GM12892 (cell line): ENCODE measurements around the gene UBFD1.
"Not testable (repeated sequence)": the region's sequence is repeated elsewhere in the genome, so short reads cannot be mapped to it uniquely, and the experiment has no call there.

Experiments used
- DNase-seq: peaks from one replicate; pipeline ENCODE4 v3.0.0; 2011; ENCODE audit not compliant: insufficient read length
- FAIRE-seq: peaks from 2 replicates; lab custom pipeline; 2011; peaks lifted over from hg19 to GRCh38; lab: Jason Lieb, UNC
- POLR2A ChIP-seq: IDR thresholded peaks from 2 replicates; pipeline ENCODE4 v1.6.1; 2011; ENCODE audit warnings: low read depth, low read length, control low read depth
- POLR2AphosphoS5 ChIP-seq: IDR thresholded peaks from 2 replicates; pipeline ENCODE4 v1.6.1; 2011; ENCODE audit warnings: low read depth, low read length, control low read depth
- TAF1 ChIP-seq: IDR thresholded peaks from 2 replicates; pipeline ENCODE4 v1.6.1; 2011; ENCODE audit warnings: low read depth, mild to moderate bottlenecking, control low read depth, low read length, borderline replicate concordance

The UBFD1 gene

DNA sequence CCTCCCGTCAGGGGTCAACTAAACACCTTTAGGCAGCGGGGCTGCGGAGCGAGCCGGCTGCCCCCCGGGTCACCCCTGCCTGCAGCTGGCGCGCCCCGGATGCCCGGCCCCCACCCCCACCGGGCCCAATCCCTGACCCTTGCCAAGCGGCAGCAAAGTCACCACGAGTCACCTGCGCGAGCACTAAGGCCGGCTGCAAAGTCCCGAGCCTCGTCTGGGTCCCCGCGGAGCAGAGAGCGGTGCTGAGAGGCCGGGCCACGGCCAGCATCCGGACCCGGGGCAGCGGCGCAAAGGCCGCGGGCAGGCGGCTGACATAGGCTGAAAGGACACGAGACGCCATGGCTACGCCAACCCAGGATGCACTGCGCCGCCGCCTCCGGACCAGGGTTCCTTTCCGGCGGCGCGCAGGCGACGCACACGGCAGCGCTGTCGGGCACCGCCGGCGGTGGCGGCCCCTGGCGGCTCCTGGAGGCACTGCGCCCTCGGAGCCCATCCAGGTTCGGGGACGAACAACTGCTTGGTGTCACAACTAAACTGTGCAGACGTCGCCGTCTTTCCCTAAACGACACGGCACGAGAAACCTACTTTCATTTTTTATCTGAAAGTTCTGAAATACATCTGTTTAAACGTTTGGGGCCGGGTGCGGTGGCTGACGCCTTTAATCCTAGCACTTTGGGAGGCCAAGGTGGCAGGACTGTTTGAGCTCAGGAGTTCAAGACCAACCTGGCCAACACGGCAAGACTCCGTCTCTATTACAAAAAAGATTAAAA, 38.6 kb downstream of the UBFD1 start, which contains the start of gene NDUFAB1:
NDUFAB1 (minus strand) TSS at position 366 of the 770 bp plus-strand sequence; CDS start at position 340, 26 bp downstream.
- FAIRE-seq: peak; percentile 90
- peak; percentile 87 for DNase-seq
- peak; percentile 55; the same call in 1 of the 2 replicates for TF ChIP-seq TAF1
- TF ChIP-seq POLR2A: peak; percentile 90
- TF ChIP-seq POLR2AphosphoS5: peak; percentile 79

DNA sequence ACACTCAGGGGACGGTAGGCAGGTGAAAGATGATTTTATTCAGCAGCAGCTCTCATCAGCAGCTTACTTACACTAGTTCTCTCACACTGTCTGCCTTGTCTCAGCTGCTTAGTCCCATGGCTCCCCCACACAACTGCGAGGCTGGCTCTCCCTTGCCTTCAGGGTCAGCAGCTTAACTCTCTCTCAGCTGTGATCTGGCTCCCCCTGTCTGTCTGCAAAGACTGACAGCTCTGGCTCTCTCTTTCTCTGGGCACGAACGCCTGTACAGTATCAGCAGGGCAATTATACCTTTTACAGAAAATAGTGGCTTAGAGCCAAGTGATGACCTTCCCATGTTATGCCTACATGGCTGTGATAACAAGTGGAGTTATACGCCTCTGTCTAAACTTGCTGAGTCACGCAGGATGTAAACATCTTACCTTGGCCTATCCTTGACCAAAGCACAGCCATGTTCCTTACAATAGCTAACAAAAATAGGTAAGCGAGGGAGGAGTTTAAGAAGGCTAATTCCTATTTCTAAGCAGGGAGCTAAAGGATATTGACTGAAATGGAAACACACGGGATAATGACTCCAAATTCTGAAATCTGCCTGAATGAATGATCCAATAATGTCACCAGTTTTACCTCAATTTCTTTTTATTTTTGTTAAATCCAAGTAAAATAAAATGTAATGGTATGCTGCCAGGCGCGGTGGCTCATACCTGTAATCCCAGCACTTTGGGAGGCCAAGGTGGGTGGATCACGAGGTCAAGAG, 39.7 kb downstream of the UBFD1 start:
- DNase-seq (no peak), FAIRE-seq (peak; percentile 14)
- TF ChIP-seq POLR2A (no peak), POLR2AphosphoS5 (no peak)

DNA sequence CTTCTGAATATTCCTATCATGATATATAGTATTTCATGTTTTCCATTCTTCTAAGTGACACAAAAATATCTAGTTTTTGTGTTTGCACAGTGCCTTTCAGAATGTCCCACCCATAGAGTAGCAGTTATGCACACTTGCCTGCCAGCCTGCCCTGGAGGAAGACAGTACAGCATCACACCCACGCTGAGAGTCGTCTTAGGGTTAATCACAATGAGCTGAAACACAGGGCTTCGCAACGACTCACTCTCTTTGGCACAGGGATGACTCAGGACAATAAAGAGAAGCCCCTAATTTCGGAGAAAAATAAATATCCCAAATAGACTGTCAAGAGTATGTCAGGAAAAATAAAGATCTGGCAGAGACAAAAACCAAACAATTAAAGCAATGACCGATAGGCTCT, 50.2 kb downstream of the UBFD1 start:
- no peak for TF ChIP-seq TAF1
- TF ChIP-seq POLR2AphosphoS5: no peak
- no peak for TF ChIP-seq POLR2A
- FAIRE-seq: no peak
- no peak for DNase-seq

DNA sequence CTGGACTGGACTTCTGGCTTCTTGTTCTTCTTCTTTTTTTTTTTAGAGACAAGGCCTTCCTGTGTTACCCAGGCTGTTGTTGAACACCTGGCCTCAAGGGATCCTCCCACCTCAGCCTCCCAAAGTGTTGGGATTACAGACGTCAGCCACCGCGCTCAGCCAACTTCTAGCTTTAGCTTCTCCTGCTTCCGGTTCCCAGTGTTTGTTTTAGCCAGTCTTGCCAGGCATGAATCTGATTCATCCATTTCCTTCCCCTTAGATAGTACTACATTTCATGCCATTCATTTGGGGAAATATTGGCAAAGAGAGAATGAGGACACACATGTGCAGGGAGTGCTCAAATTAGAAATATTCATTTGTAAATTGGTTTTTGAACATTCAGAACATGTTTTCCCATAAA, 50.7 kb downstream of the UBFD1 start:
- TF ChIP-seq POLR2AphosphoS5: no peak
- DNase-seq (no peak), FAIRE-seq (no peak)

DNA sequence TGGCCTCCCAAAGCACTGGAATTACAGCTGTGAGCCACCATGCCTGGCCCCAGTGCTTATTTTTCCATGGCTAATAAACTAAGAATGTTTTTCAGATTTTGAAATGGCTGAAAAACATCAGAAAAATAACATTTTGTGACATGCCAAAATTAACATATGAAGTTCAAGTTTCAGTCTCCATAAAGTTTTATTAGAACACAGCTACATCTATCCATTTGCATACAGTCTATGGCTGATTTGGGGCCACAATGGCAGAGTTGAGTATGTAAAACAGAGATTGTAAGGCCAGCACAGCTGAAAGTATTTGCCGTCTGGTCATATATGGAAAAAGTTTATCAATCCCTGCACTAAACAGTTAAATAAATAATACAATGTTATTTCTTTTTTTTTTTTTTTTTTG, 52.4 kb downstream of the UBFD1 start:
- FAIRE-seq: no peak

DNA sequence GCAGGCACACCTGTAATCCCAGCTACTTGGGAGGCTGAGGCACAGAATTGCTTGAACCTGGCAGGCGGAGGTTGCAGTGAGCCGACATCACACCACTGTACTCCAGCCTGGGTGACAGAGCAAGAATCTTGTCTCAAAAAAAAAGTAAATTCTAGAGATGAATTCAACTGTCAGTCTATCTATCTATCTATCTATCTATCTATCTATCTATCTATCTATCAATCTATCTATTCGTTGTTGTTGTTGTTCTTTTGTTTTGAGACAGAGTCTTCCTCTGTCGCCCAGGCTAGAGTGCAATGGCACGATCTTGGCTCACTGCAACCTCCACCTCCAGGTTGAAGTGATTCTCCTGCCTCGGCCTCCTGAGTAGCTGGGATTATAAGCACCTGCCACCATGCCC, 53.4 kb downstream of the UBFD1 start:
- not testable (repeated sequence) for DNase-seq, FAIRE-seq

More for the DNA sequence above, 52.4 kb downstream of the UBFD1 start:
- no peak for DNase-seq
- TF ChIP-seq POLR2A (no peak), TAF1 (no peak), POLR2AphosphoS5 (no peak)

DNA sequence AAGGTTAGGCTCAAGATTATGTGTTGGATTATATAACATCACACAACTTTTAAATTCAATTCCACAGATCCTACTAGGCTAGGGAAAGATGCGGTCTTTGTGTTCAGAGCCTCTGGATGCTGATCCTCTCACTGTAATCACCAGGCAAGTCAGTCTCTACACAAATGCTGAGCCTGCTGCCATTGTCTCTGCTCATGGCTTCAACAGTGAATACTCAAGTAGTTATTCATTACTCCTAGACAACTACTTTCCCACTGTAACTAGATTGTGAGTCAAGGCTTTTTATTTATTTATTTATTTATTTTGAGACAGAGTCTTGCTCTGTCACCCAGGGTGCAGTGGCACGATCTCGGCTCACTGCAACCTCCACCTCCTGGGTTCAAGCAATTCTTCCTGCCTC, 54.4 kb downstream of the UBFD1 start:
- DNase-seq (no peak), FAIRE-seq (no peak)
- no peak for TF ChIP-seq TAF1
- TF ChIP-seq POLR2A: no peak
- no peak for TF ChIP-seq POLR2AphosphoS5

DNA sequence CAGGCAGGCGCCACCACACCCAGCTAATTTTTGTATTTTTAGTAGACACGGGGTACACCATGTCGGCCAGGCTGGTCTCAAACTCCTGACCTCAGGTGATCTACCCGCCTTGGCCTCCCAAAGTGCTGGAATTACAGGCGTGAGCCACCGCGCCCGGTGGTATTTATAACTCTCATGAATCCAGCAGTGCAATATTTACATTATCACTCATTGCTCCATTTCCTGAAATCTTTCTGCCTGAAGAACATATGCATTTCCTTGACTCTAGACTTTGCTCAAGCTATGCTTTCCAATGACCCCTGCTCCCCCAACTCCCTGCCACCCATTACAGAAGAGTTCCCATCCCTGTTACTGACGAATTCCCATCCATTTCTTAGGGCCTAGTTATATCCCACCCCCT, 58.3 kb downstream of the UBFD1 start:
- no peak for FAIRE-seq
- TF ChIP-seq POLR2AphosphoS5: no peak
- no peak for TF ChIP-seq POLR2A
- no peak for TF ChIP-seq TAF1
- DNase-seq: no peak
